ENCODE results near the gene STUM.

DNA sequence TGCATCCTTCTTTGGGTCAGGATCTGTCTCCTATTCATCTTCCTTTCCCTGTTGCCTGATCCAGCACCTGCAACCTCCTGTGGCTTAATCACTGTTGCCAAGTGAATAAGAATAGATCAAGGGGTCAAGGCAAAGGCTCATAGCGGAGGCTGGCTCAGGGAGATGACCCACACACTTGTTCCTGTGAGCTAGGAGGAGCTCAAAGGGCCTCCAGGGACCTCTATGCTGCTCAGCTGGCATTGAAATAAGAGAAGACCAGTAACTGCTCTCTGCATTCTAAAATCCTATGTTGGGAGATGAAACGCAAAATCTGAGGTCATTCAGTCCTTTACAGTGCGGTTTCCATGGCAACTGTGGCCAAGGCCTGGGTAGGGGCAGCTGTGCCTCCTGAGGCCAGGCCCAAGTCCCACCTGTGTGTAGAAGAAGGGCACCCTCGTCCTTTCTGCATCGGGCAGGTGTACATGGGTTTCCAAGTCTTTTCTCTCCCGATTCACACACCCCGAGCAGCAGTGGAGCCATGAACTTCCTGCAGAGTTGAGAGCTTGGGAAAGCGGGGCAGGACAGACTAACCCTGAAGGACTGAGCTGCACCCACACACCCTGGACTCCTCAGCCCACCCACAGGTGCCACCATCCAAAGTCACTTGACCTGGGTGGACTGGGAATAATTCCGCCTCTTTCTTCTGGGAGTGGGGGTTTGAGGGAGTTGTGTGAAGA lies 27.8 kb upstream of the STUM start:
- TF ChIP-seq CTCF (IDR thresholded peaks at IDR 0.05; ENCODE audit: borderline replicate concordance, extremely low read depth, low read length, poor library complexity, severe bottlenecking), result no peak
- TF ChIP-seq EZH2 (IDR thresholded peaks at IDR 0.05; ENCODE audit: borderline replicate concordance, low read depth, low read length, severe bottlenecking), result no peak

Measured in DND-41 (cell line).